Panc1 (cell line): ENCODE measurements around the gene TP53AIP1. TPM values are rescaled to one million over a fixed set of nuclear protein-coding genes. Genes with fewer than 3 reads are reported as not detected.

ENCODE experiments used
- ATAC-seq: fragments of 200-7000 bp; cut with Tn5 transposase; 2 replicates; pipeline ENCODE4 v1.9.1; 2020; ENCODE audit warnings: mild to moderate bottlenecking, moderate library complexity
- BruUV-seq: library from RNA; stranded (reverse); fragments of 400-500 nt; replicated peaks from 2 replicates; lab custom pipeline; 2021; lab: Mats Ljungman, UMichigan
- CTCF ChIA-PET: fragments of 300-600 bp; sonication (Branson Sonifier 250); formaldehyde crosslinking; loops from one replicate; lab custom pipeline; 2022; ENCODE audit warnings: antibody characterized with exemption; lab: Charles Lee
- POLR2A ChIA-PET: fragments of 300-600 bp; sonication (Branson Sonifier 250); formaldehyde crosslinking; loops from one replicate; lab custom pipeline; 2022; ENCODE audit warnings: antibody characterized with exemption; lab: Charles Lee
- DNase-seq: peaks from one replicate; pipeline ENCODE4 v3.0.0-alpha.2; 2010; ENCODE audit warnings: low read depth, low spot score
- H3K27ac ChIP-seq: 2 replicates; pipeline ENCODE4 v1.5.1; 2011; ENCODE audit warnings: mild to moderate bottlenecking, low read length, inconsistent platforms
- H3K27me3 ChIP-seq: fragments of 200-500 bp; sonication (Bioruptor generic); 2 replicates; pipeline ENCODE4 v1.6.0; 2014; ENCODE audit warnings: low read length, inconsistent platforms; ENCODE audit not compliant: control insufficient read depth, insufficient read depth
- H3K36me3 ChIP-seq: fragments of 200-500 bp; sonication (Bioruptor generic); 2 replicates; pipeline ENCODE4 v1.5.1; 2014; ENCODE audit warnings: inconsistent platforms, mild to moderate bottlenecking, low read length, moderate library complexity; ENCODE audit not compliant: control insufficient read depth, insufficient read depth
- H3K4me1 ChIP-seq: 2 replicates; pipeline ENCODE4 v1.5.1; 2011; ENCODE audit warnings: inconsistent platforms, mild to moderate bottlenecking, low read length, moderate library complexity; ENCODE audit not compliant: control insufficient read depth, insufficient read depth
- H3K4me3 ChIP-seq, 2 experiments: 2 replicates each; pipeline ENCODE4 v1.5.1; 2011 to 2012; ENCODE audit warnings: low read depth in 2 of 2, low read length in 2 of 2, mild to moderate bottlenecking in 2 of 2, inconsistent platforms in 1 of 2, moderate library complexity in 1 of 2
- H3K9me3 ChIP-seq: fragments of 200-500 bp; sonication (Bioruptor generic); 2 replicates; pipeline ENCODE4 v1.5.1; 2014; ENCODE audit warnings: low read depth, mild to moderate bottlenecking, inconsistent platforms, low read length, moderate library complexity; ENCODE audit not compliant: control insufficient read depth, insufficient read depth
- POLR2AphosphoS5 ChIP-seq: IDR thresholded peaks from 2 replicates; pipeline ENCODE4 v1.6.1; 2012; ENCODE audit warnings: mild to moderate bottlenecking, low read depth, low read length, moderate library complexity
- REST ChIP-seq, 2 experiments: IDR thresholded peaks; 2 replicates each; pipeline ENCODE4 v1.6.1; 2011 to 2012; ENCODE audit warnings: low read depth in 2 of 2, control low read depth in 1 of 2, low read length in 1 of 2, mild to moderate bottlenecking in 1 of 2, moderate library complexity in 1 of 2; ENCODE audit not compliant: insufficient read depth in 1 of 2
- SIN3A ChIP-seq: IDR thresholded peaks from 2 replicates; pipeline ENCODE4 v1.6.1; 2012; ENCODE audit warnings: low read depth, mild to moderate bottlenecking, low read length, moderate library complexity, borderline replicate concordance; ENCODE audit not compliant: insufficient read depth
- TCF7L2 ChIP-seq: IDR thresholded peaks from 2 replicates; pipeline ENCODE4 v1.6.1; 2011; ENCODE audit warnings: mild to moderate bottlenecking, low read depth, low read length, inconsistent platforms
- in situ Hi-C: cut with HindIII; loops from 2 replicates; pipeline ENCODE4 v1.10.0; 2016; ENCODE audit warnings: low sequenced_read_pairs, low pct_unique_long_range_greater_than_20kb
- intact Hi-C: fragments of 100-400 bp; cut with micrococcal nuclease; formaldehyde crosslinking; loops from one replicate; pipeline ENCODE4 v1.10.0; 2022; ENCODE audit not compliant: unreplicated experiment
- total RNA-seq: library from RNA; stranded (reverse); gene quantifications from one replicate; pipeline ENCODE4 v1.2.1, GENCODE V29; 2021; ENCODE audit not compliant: unreplicated experiment
- TF ChIP-seq, protein P1 (sequence below): fragments of 450-650 bp; IDR thresholded peaks from 2 replicates; pipeline ENCODE4 v1.5.1; 2017; ENCODE audit warnings: mild to moderate bottlenecking

Gene TP53AIP1
- total RNA-seq, 1 experiment from 2014 or later: 0.08 TPM

GRCh38 chr11:128941573-128942271 is 949 bp downstream of the TP53AIP1 start:
- intact Hi-C loops (no loop called here), in situ Hi-C loops (no loop called here)
- ChIA-PET POLR2A (no interaction called here), CTCF (no interaction called here)
- no TSS peak for BruUV-seq
- Histone ChIP-seq H3K27me3 (no peaks in the 10 kb centered on the region), H3K27ac (no peak overlapping the region), H3K9me3 (no peaks in the 10 kb centered on the region), H3K4me1 (no peaks in the 10 kb centered on the region), H3K36me3 (no peaks in the 10 kb centered on the region), H3K4me3 (no peak overlapping the region)
- no peak for DNase-seq
- TF ChIP-seq POLR2AphosphoS5 (no peak), SIN3A (no peak), TCF7L2 (no peak), REST (IDR thresholded peaks at IDR 0.05; ENCODE audit: insufficient read depth in 1 of 2, low read depth in 2 of 2, low read length in 1 of 2) (no peak)
- TF ChIP-seq, protein P1, sequence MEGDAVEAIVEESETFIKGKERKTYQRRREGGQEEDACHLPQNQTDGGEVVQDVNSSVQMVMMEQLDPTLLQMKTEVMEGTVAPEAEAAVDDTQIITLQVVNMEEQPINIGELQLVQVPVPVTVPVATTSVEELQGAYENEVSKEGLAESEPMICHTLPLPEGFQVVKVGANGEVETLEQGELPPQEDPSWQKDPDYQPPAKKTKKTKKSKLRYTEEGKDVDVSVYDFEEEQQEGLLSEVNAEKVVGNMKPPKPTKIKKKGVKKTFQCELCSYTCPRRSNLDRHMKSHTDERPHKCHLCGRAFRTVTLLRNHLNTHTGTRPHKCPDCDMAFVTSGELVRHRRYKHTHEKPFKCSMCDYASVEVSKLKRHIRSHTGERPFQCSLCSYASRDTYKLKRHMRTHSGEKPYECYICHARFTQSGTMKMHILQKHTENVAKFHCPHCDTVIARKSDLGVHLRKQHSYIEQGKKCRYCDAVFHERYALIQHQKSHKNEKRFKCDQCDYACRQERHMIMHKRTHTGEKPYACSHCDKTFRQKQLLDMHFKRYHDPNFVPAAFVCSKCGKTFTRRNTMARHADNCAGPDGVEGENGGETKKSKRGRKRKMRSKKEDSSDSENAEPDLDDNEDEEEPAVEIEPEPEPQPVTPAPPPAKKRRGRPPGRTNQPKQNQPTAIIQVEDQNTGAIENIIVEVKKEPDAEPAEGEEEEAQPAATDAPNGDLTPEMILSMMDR: no peak
- no peak for ATAC-seq

DNA sequence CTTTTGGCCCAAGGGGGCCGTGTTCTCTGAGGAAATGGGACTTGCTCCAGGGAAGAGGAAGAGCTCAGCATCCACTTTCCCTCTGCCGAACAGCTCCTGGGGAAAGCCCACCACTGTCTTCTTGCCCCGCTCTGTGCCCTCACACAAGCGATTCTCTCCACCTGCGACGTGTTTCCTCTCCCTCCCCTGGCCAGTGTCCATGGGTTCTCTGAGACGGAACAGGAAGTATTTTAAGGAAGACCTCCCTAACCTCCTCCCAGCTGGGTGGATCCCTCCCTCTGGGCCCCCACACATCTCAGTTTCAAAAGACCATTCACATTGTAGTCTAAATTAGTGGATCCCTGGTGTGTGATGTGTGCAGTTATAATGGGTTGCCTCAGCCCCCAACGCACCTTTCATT is 1.6 kb downstream of the TP53AIP1 start:
- CTCF ChIA-PET: no interaction called here
- BruUV-seq: no TSS peak
- Histone ChIP-seq H3K36me3 (no peaks in the 10 kb centered on the region), H3K4me3 (no peak overlapping the region), H3K27ac (no peak overlapping the region), H3K4me1 (no peaks in the 10 kb centered on the region), H3K27me3 (no peaks in the 10 kb centered on the region), H3K9me3 (no peaks in the 10 kb centered on the region)
- DNase-seq (no peak), ATAC-seq (no peak)
- intact Hi-C loops (no loop called here), in situ Hi-C loops (no loop called here)
- POLR2A ChIA-PET: no interaction called here
- no peak for TF ChIP-seq POLR2AphosphoS5
- no peak for TF ChIP-seq REST (IDR thresholded peaks at IDR 0.05; ENCODE audit: insufficient read depth in 1 of 2, low read depth in 2 of 2, low read length in 1 of 2)
- no peak for TF ChIP-seq SIN3A
- TF ChIP-seq TCF7L2: no peak
- TF ChIP-seq, protein P1: no peak
